SH-SY5Y (cell line): ENCODE results near the gene SCAI.

Experiments
- GATA2 ChIP-seq: IDR thresholded peaks from 2 replicates; pipeline ENCODE4 v1.6.1; 2011; ENCODE audit warnings: mild to moderate bottlenecking, low read depth, low read length
- GATA3 ChIP-seq: IDR thresholded peaks from 2 replicates; pipeline ENCODE4 v1.6.1; 2011; ENCODE audit warnings: low read depth, mild to moderate bottlenecking, low read length, moderate library complexity

DNA sequence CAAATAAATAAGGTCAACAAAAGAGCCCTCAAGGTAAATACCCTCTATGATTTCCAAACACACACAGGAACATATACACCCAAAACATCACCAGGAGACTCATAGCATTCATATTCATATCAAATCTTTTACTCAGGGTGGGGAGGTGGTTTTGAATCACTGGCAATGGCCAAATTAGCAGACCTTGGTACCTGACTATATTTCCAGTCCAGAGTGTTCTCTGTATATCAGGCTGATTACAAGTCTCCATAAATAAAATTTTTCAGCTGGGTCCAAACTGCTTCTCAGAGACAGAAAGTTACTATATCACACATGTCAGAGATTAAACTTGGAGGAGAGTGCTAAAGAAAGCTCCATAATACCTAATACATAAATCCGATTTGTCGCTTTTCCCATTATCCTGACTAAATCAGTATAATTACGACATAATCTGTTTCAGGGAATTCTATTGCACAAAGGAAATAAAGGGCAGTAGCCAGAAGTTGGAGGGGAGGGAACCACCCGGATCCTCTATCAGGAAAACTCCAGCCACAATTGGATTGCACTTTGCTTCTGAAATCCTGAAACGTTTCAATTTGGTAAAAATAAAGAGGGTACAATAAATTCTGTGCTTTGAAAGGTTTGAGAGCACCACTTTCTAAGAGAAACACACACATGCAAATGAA lies 195.5 kb downstream of the SCAI start:
- TF ChIP-seq GATA2 (no peak), GATA3 (no peak)
